ENCODE measurements around the gene LTBP4.

Gene LTBP4

GRCh38 chr19:40597329-40597838 lies 3.8 kb upstream of the LTBP4 start:
- DNase-seq (ENCODE audit: low read depth, low spot score) = no peak

- peak; percentile 96 for DNase-seq (ENCODE audit: low read depth, low spot score)
These were observed 2.9 kb upstream of the LTBP4 start for GRCh38 chr19:40598121-40598917.

GRCh38 chr19:40598918-40599307 lies 2.3 kb upstream of the LTBP4 start:
- no peak for DNase-seq (ENCODE audit: low read depth, low spot score)

GRCh38 chr19:40599331-40599901 lies 1.8 kb upstream of the LTBP4 start:
- no peak for DNase-seq (ENCODE audit: low read depth, low spot score)

GRCh38 chr19:40599902-40600569 lies 1.1 kb upstream of the LTBP4 start:
- DNase-seq (ENCODE audit: low read depth, low spot score) = no peak

GRCh38 chr19:40600570-40601133 lies 517 bp upstream of the LTBP4 start:
- DNase-seq (ENCODE audit: low read depth, low spot score) = no peak

- no peak for DNase-seq (ENCODE audit: low read depth, low spot score)
These were observed 1.9 kb downstream of the LTBP4 start for GRCh38 chr19:40603071-40603388.

- DNase-seq (ENCODE audit: low read depth, low spot score) = peak; percentile 95
These were observed 2.4 kb downstream of the LTBP4 start for GRCh38 chr19:40603389-40604170.

GRCh38 chr19:40604171-40604646 lies 3.0 kb downstream of the LTBP4 start:
- DNase-seq (ENCODE audit: low read depth, low spot score) = no peak

GRCh38 chr19:40604647-40605215 lies 3.6 kb downstream of the LTBP4 start:
- no peak for DNase-seq (ENCODE audit: low read depth, low spot score)

GRCh38 chr19:40605216-40605971 lies 4.2 kb downstream of the LTBP4 start:
- peak; percentile 79 for DNase-seq (ENCODE audit: low read depth, low spot score)

GRCh38 chr19:40607311-40608239 lies 6.4 kb downstream of the LTBP4 start:
- DNase-seq (ENCODE audit: low read depth, low spot score) = no peak

GRCh38 chr19:40608240-40608621 lies 7.1 kb downstream of the LTBP4 start:
- DNase-seq (ENCODE audit: low read depth, low spot score) = no peak

GRCh38 chr19:40608957-40609356 lies 7.8 kb downstream of the LTBP4 start:
- no peak for DNase-seq (ENCODE audit: low read depth, low spot score)

- DNase-seq (ENCODE audit: low read depth, low spot score) = peak; percentile 86
These were observed 8.6 kb downstream of the LTBP4 start for GRCh38 chr19:40609561-40610395.

- DNase-seq (ENCODE audit: low read depth, low spot score) = peak; percentile 42
These were observed 9.4 kb downstream of the LTBP4 start for GRCh38 chr19:40610396-40611064.

GRCh38 chr19:40611096-40611495 lies 9.9 kb downstream of the LTBP4 start:
- DNase-seq (ENCODE audit: low read depth, low spot score) = no peak

Measured in astrocyte of the hippocampus (primary cell).